Measurements from ENCODE around the gene SMTN.
A peak's percentile ranks its signal among the peaks of the same experiment; 100 is the strongest.
"Not testable (repeated sequence)": the region's sequence is repeated elsewhere in the genome, so short reads cannot be mapped to it uniquely, and the experiment has no call there.

Gene SMTN

DNA sequence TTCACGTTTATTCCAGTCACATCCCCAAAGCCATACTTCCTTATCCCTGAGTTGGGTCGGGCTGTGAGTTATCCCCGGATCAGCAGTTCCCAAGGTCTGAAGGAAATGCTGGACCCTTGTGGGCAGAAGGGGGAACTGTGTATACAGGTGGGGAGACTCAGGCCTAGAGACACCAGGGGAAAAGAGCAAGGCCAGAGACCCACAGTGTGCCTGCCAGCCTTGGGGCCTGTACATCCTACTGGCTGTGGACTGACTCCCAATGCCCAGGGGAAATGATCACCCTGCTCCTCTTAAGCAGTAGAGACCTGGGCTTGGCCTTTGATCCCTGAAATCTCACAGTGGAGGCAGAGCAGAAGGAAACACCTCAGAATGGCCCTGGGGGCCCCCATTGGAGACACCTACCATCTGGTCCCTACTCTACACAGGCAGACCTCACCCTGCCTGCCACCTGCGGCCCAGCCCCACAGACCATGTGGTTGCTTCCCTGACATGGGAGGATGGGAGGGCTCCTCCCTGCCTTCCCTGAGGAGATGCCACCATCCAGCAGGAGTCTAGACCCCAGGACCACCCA lies 25.0 kb downstream of the SMTN start:
- DNase-seq, result no peak

- DNase-seq, result no peak
Observed at GRCh38 chr22:31106731-31107177, 25.6 kb downstream of the SMTN start.

DNA sequence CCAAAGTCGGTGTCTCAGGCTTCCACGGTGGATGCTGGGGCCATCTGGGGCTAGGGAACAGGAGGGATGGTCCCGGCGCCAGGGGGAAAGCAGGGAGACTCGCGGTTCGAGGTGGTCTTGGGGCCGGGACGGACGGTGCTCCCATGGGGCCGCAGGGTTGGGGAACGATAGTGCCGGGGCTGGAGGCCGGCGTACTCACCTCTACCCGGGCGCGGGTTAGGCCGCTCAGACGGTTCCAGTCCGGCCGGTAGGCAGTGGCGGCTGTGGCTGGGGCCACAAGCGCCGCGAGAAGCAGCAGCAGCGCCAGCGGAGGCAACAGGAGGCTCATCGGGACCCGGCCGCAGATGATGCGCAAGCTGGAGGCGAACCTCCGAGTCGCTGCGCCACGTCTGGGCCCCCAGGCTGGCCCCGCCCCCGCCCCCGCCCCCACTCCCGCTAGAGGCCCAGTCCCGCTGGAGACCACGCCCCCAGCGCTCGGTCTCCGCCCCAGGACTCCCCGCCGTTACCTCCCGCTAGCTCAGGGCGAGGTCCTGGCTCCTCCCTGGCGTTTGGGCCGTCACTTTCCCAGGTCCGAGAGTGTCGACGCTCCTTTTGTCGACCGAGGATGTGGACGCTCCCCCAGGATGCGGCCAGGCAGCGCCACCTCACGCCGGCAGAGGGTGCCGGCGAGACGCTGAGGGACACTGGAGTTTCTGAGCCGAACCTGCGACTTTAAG lies 26.2 kb downstream of the SMTN start, which contains the start of gene SELENOM:
Gene SELENOM, minus strand, starts transcription at position 391 of the 716 bp plus-strand sequence. Its CDS starts 63 bp downstream, at position 328.
- DNase-seq, result peak; percentile 83

DNA sequence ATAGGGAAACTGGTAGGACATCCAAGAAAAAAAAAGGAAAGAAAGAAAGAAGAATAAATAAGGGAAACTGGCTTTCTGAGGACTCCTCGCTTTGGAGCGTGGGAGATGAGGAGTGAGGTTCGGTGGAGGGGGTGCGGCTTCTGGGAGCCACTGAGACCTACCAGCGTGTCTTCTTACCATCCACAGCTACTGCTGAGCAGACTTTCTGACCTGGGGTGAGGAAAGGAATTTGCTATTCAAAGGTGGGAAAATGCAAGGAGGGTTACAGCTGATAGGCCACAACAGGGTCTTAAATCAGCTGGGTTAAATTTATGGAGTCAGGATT lies 26.7 kb downstream of the SMTN start:
- no peak for DNase-seq

DNA sequence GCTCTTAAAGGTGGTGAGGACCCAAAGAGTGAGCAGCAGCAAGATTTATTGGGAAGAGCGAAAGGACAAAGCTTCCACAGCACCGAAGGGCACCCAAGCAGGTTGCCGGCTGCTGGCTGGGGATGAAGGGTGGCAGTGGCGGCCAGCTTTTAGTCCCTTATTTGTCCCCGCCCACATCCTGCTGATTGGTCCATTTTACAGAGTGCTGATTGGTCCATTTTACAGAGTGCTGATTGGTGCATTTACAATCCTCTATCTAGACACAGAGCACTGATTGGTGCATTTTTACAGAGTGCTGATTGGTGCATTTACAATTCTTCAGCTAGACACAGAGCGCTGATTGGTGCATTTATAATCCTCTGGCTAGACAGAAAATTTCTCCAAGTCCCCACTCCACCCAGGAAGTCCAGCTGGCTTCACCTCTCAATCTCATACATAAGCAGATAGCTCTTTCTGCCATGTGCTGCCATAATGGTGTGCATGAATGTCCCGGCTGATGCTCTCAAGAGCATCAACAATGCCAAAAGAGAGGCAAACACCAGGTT lies 31.5 kb downstream of the SMTN start:
- not testable (repeated sequence) for DNase-seq

- no peak for DNase-seq
Observed at GRCh38 chr22:31118046-31118820, 37.1 kb downstream of the SMTN start.

DNA sequence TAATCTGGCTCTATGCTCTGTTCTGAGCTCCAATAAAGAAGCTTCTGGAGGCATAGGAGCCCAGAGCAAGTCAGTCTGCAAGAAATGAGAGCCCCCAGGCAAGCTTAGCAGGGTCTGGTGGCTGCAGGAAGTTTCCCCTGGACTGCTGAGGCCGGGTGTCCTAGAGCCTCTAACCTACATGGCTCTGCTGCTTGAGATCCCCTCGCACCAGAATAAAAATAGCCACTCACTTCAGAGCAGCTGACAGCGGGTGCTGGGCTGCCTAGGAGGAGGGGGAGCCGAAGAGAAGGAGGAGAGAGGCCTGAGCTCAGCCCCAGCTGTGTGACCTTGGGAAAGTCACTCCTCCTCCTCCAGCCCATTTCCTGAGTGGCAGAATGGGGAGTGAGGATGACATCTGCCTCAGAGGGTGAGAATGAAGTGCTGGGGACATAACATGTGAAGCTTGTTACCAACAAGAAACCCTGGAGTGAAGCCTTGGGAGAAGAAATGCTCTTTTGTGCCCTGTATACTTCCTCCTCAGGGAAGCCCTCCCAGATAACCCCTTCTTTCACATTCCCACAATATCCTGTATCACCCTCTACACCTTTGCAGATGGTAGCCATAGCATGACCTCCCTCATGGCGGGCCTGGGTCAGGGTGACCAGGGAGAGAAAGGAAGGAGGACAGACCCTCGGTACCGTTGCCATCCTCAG lies 38.1 kb downstream of the SMTN start:
- no peak for DNase-seq

DNA sequence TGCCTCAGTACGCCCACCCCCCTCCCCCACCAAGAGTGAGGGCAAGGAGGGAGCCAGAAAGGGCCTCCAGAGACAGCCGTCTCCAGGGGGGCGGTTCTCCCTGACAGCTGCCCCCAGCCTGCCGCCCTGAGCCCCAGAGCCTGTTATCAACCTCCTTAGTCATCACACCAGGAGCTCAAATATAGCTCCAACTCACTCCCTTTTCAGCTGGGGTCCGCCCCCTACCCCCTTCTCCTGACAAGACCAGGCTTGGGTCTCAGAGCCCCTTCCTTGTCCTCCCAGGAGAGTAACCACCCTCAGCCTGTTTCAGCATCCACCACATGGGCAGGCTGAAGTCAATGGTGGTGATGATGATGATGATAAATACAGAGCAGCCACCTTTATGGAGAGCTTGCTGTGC lies 39.1 kb downstream of the SMTN start:
- DNase-seq, result no peak

DNA sequence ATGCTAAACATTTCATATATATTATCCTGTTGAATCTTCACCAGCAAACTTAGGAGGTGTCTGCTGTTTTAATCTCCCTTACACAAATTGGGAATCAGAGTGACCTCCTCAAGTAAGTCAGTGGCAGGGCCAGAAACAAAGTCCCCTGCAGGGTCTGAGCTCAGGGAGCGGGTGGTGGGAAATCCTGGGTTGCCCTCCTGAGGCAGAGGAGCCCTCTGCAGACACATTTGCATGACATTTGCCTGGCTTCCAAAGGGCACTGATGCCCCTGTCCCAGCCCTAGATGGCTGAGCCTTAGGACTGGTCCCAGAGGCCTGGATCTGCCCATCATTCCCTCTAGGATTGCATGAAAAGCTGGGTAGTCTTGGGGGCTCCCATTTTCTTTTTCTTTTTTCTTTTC lies 39.5 kb downstream of the SMTN start:
- DNase-seq, result no peak

DNA sequence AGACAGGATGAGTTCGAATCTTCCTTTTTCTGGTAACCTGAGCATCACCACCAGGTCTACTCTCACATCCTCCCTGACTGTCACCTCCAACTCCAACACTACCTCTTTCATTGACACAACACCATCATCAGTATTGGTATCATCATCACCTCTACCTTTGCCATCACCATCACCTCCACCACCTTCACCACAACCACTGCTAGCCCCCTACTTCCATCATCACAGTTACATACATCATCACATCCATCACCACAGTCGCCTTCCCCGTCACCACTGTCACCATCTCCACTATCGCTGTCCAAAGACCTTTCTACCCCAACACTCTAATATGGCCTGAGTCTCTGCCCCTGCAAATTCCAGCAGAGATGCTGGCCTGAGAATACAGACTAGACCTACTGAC lies 40.3 kb downstream of the SMTN start:
- DNase-seq, result no peak

- no peak for DNase-seq
Observed at GRCh38 chr22:31122196-31122531, 41.0 kb downstream of the SMTN start.

GRCh38 chr22:31122532-31123291 lies 41.6 kb downstream of the SMTN start, which contains the start of gene INPP5J:
TSS of gene INPP5J (plus strand) at chr22:31122966. CDS start at chr22:31123015, 49 bp downstream.
- no peak for DNase-seq

- DNase-seq, result no peak
Observed at GRCh38 chr22:31123292-31123602, 42.1 kb downstream of the SMTN start.

- DNase-seq, result no peak
Observed at GRCh38 chr22:31124290-31124689, 43.2 kb downstream of the SMTN start.

DNA sequence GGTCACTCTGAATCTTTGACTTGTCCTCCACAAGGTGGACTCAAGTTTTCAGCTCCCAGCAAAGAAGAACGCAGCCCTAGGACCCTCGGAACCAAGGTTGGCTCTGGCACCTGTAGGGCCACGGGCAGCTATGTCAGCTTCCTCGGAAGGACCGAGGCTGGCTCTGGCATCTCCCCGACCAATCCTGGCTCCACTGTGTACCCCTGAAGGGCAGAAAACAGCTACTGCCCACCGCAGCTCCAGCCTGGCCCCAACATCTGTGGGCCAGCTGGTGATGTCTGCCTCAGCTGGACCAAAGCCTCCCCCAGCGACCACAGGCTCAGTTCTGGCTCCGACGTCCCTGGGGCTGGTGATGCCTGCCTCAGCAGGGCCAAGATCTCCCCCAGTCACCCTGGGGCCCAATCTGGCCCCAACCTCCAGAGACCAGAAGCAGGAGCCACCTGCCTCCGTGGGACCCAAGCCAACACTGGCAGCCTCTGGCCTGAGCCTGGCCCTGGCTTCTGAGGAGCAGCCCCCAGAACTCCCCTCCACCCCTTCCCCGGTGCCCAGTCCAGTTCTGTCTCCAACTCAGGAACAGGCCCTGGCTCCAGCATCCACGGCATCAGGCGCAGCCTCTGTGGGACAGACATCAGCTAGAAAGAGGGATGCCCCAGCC lies 43.8 kb downstream of the SMTN start:
- no peak for DNase-seq

DNA sequence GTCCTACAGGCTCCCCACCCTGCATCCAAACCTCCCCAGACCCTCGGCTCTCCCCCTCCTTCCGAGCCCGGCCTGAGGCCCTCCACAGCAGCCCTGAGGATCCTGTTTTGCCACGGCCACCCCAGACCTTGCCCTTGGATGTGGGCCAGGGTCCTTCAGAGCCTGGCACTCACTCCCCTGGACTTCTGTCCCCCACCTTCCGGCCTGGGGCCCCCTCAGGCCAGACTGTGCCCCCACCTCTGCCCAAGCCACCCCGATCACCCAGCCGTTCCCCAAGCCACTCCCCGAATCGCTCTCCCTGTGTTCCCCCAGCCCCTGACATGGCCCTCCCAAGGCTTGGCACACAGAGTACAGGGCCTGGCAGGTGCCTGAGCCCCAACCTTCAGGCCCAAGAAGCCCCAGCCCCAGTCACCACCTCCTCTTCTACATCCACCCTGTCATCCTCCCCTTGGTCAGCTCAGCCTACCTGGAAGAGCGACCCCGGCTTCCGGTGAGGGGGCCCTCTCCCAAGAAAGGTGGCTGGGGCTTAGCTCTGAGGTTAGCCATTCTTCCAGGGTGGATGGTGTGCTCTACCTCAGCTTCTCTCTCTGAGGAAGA lies 44.5 kb downstream of the SMTN start:
- no peak for DNase-seq

- DNase-seq, result no peak
Observed at GRCh38 chr22:31126128-31126868, 45.2 kb downstream of the SMTN start.

DNA sequence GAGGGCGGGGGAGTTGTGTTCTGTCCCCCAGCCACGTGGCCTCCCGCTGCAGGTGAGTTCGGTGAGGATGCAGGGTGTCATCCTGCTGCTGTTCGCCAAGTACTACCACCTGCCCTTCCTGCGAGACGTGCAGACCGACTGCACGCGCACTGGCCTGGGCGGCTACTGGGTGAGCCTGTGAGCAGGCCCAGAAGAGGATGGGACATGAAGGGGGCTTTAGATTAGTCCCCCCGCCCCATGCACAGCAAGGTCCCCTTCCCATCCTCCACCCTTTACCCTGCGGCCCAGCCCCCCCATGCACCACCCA lies 45.7 kb downstream of the SMTN start:
- DNase-seq, result no peak

GRCh38 chr22:31127181-31127772 lies 46.2 kb downstream of the SMTN start:
- DNase-seq, result no peak

DNA sequence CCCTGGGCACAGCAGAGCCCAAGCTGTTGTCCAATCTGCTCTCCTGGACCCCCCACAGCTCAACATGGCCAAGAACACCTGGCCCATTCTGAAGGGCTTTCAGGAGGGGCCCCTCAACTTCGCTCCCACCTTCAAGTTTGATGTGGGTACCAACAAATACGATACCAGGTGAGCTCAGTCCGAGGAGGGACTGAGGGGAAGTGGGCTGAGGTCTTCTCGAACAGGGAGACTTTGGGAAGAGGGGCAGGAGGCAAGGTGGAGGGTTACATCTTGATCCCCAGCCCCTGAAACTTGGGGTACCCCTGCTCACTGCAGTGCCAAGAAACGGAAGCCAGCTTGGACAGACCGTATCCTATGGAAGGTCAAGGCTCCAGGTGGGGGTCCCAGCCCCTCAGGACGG lies 47.0 kb downstream of the SMTN start:
- DNase-seq, result no peak

GRCh38 chr22:31130873-31131272 lies 49.8 kb downstream of the SMTN start:
- DNase-seq, result no peak

Measured in central memory CD4-positive, alpha-beta T cell (primary cell).